ENCODE results near the gene PRKAB2. TPM values are rescaled to one million over a fixed set of nuclear protein-coding genes. Genes with fewer than 3 reads are reported as not detected.
A peak's percentile ranks its signal among the peaks of the same experiment; 100 is the strongest.

PRKAB2 gene
- total and polyA plus RNA-seq, 2 of the 13 experiments (the other 11 are each of a cell fraction or from before 2014, with no cell fraction given): 44.0 to 118 TPM

GRCh38 chr1:147172168-147173016, at the start of gene PRKAB2 (continued):
- TF ChIP-seq NKX3-1 (CRISPR knock-in tag; IDR thresholded peaks at IDR 0.05) (no peak; the same call in 1 of the 2 replicates), ZNF432 (CRISPR knock-in tag; IDR thresholded peaks at IDR 0.05; ENCODE audit: borderline replicate concordance) (no peak), DMAP1 (CRISPR knock-in tag; IDR thresholded peaks at IDR 0.05) (peak; percentile 86), ELF1 (CRISPR knock-in tag; IDR thresholded peaks at IDR 0.05) (peak; percentile 30; the same call in 1 of the 2 replicates), CENPBD1 (CRISPR knock-in tag; IDR thresholded peaks at IDR 0.05; ENCODE audit: borderline replicate concordance, low read depth) (no peak), ZFP90 (CRISPR knock-in tag; IDR thresholded peaks at IDR 0.05; ENCODE audit: borderline replicate concordance) (no peak), ARNT2 (CRISPR knock-in tag; IDR thresholded peaks at IDR 0.05; ENCODE audit: low read depth) (peak; percentile 68; the same call in 1 of the 2 replicates), ZBTB39 (CRISPR knock-in tag; IDR thresholded peaks at IDR 0.05) (peak; percentile 83; the same call in 1 of the 2 replicates), EP300 (IDR thresholded peaks at IDR 0.05; ENCODE audit: low read depth in 2 of 2, low read length in 2 of 2) (peak in 1 of 2 experiments; percentile 35; a peak in 1 of 4 replicates), EP300 (CRISPR knock-in tag; IDR thresholded peaks at IDR 0.05; ENCODE audit: borderline replicate concordance) (peak; percentile 34; the same call in 1 of the 2 replicates), ZNF773 (CRISPR knock-in tag; IDR thresholded peaks at IDR 0.05; ENCODE audit: borderline replicate concordance) (no peak; the same call in 1 of the 2 replicates), GPN1 (CRISPR knock-in tag; IDR thresholded peaks at IDR 0.05; ENCODE audit: borderline replicate concordance) (no peak), BHLHE40 (IDR thresholded peaks at IDR 0.05; ENCODE audit: low read length) (no peak; the same call in 1 of the 2 replicates), RXRB (CRISPR knock-in tag; IDR thresholded peaks at IDR 0.05; ENCODE audit: borderline replicate concordance) (peak; percentile 69), ZNF205 (CRISPR knock-in tag; IDR thresholded peaks at IDR 0.05) (peak; percentile 34; the same call in 1 of the 2 replicates), MAZ (IDR thresholded peaks at IDR 0.05; ENCODE audit: borderline replicate concordance, low read depth, low read length) (peak; percentile 93), MAZ (CRISPR knock-in tag; IDR thresholded peaks at IDR 0.05; ENCODE audit: low read depth) (peak; percentile 81), ZNF280B (CRISPR knock-in tag; IDR thresholded peaks at IDR 0.05; ENCODE audit: borderline replicate concordance) (peak; percentile 56; the same call in 1 of the 2 replicates), EHMT2 (IDR thresholded peaks at IDR 0.05; ENCODE audit: borderline replicate concordance, low read depth, low read length) (no peak), NFYB (CRISPR knock-in tag; IDR thresholded peaks at IDR 0.05) (no peak), ZNF33A (CRISPR knock-in tag; IDR thresholded peaks at IDR 0.05; ENCODE audit: borderline replicate concordance) (peak; percentile 74; the same call in 1 of the 2 replicates), ZNF788 (CRISPR knock-in tag; IDR thresholded peaks at IDR 0.05; ENCODE audit: borderline replicate concordance) (peak; percentile 44; the same call in 1 of the 2 replicates), IKZF4 (CRISPR knock-in tag; IDR thresholded peaks at IDR 0.05; ENCODE audit: borderline replicate concordance, low read depth, not compliant biosample characterization) (no peak), FIP1L1 (IDR thresholded peaks at IDR 0.05; ENCODE audit: borderline replicate concordance, insufficient read depth, low read depth, low read length) (peak; percentile 20; the same call in 1 of the 2 replicates), ZNF839 (CRISPR knock-in tag; IDR thresholded peaks at IDR 0.05; ENCODE audit: borderline replicate concordance) (no peak; the same call in 1 of the 2 replicates)
